GM10266 (cell line): ENCODE results near the gene ITPKB.
"Not testable (repeated sequence)": the region's sequence is repeated elsewhere in the genome, so short reads cannot be mapped to it uniquely, and the experiment has no call there.

Experiments
- DNase-seq: peaks from one replicate; pipeline ENCODE4 v3.0.0; 2012; ENCODE audit errors: extremely low spot score
- TF ChIP-seq, protein P1 (sequence below): IDR thresholded peaks from 2 replicates; pipeline ENCODE4 v1.5.1; 2012; ENCODE audit warnings: mild to moderate bottlenecking, low read depth; ENCODE audit not compliant: control insufficient read depth, insufficient read depth; ENCODE audit errors: missing control alignments

The ITPKB gene

DNA sequence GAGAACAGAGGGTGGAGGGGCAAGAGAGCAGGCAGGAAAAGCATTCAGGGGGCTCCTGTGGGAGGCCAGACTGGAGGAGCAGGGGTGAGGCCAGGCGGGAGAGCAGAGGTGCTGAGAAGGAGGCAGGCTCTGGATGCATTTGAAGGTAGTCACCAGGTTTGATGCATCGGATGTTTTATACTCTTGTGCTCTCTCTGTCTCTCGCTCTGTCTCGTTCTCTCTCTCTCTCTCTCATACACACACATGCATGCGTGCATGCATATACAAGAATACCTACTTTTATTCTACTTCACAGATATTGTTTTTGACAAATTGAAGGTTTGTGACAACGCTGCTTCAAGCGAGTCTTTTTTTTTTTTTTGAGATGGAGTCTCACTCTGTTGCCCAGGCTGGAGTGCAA, 15.0 kb upstream of the ITPKB start:
- DNase-seq = no peak
- TF ChIP-seq, protein P1, sequence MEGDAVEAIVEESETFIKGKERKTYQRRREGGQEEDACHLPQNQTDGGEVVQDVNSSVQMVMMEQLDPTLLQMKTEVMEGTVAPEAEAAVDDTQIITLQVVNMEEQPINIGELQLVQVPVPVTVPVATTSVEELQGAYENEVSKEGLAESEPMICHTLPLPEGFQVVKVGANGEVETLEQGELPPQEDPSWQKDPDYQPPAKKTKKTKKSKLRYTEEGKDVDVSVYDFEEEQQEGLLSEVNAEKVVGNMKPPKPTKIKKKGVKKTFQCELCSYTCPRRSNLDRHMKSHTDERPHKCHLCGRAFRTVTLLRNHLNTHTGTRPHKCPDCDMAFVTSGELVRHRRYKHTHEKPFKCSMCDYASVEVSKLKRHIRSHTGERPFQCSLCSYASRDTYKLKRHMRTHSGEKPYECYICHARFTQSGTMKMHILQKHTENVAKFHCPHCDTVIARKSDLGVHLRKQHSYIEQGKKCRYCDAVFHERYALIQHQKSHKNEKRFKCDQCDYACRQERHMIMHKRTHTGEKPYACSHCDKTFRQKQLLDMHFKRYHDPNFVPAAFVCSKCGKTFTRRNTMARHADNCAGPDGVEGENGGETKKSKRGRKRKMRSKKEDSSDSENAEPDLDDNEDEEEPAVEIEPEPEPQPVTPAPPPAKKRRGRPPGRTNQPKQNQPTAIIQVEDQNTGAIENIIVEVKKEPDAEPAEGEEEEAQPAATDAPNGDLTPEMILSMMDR = no peak

GRCh38 chr1:226751703-226752102, 12.6 kb upstream of the ITPKB start:
- TF ChIP-seq, protein P1 = no peak
- no peak for DNase-seq

GRCh38 chr1:226751214-226751613, 12.1 kb upstream of the ITPKB start:
- TF ChIP-seq, protein P1 = no peak
- DNase-seq = no peak

DNA sequence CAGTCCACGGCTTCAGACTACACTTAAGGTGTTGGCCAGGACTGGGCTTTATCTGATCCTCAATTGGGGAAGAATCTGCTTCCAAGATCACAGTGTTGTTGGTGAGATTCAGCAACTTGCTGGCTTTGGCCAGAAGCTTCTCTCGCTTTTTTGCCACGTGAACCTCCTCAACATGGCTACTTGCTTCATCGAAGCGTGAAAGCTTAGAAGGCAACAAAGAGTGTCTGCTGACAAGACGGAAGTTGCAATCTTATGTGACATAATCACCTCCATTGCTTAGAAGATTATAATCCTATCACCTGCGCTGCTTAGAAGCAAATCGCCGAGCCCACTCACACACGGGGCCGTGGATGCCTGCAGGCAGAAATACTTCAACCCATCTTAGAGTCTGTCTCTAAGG, 10.4 kb upstream of the ITPKB start:
- no peak for DNase-seq
- TF ChIP-seq, protein P1 = no peak

- DNase-seq = no peak
- TF ChIP-seq, protein P1 = no peak
These were observed 9.2 kb upstream of the ITPKB start for GRCh38 chr1:226748306-226748705.

GRCh38 chr1:226747519-226748263, 8.6 kb upstream of the ITPKB start:
- not testable (repeated sequence) for DNase-seq

DNA sequence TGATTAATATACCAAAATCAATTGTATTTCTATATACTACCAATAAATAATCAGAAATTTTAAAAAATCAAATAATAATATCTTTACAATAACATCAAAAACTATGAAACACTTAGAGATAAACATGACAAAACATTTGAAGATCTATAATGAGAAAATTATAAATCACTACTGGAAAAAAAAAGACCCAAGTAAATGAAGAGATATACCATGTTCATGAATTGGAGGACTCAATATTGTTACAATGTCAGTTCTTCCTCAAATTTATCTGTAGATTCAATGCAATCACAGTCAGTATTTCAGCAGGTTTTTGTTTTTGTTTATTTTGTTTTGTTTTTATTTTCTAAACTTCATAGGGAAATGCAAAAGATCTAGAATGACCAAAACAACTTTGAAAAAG, 4.2 kb upstream of the ITPKB start:
- TF ChIP-seq, protein P1 = no peak
- DNase-seq = no peak

GRCh38 chr1:226741009-226741408, 1.9 kb upstream of the ITPKB start:
- no peak for DNase-seq
- TF ChIP-seq, protein P1 = no peak
